Measurements from ENCODE around the gene CPB2. TPM values are rescaled to one million over a fixed set of nuclear protein-coding genes. Genes with fewer than 3 reads are reported as not detected.

Gene CPB2
- total RNA-seq, 1 experiment from 2014 or later = not detected

DNA sequence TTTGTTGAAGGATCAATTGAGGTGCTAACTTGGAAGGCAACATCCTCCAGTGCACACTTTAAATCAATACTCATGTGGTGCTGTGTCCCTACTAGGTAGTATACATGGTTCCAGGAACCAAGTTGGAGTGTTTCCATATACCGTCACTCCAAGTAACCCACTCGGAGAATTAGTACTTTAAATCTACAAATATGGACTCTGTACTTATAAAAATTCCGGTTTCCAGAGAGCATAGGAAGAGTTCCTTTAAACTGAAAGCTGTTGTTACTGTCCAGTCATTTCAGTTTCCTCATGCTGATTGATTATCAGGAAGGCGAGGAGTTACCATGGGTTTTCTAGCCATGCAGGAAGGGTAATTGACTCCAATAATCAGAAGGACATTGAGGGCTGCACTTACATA, 7.2 kb downstream of the CPB2 start:
- DNase-seq (ENCODE audit: low read depth) = no peak

DNA sequence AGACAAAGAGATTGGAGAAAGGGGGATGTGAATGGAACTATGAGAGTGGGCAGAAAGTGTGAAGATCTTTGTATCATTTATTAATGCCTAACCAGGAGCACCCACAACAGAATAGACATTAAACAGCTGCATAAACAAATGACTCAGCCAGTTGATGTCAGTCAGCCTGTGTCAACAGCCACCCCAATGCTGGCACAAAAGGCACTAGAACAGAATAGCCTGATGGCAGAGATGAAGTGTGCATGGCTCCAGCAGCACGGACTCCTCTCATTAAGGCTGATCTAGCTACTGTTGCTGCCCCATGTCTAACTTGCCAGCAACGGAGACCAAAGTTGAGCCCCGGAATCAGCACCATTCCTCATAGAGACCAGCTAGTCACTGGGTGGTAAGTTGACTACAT, 7.8 kb downstream of the CPB2 start:
- no peak for DNase-seq (ENCODE audit: low read depth)

DNA sequence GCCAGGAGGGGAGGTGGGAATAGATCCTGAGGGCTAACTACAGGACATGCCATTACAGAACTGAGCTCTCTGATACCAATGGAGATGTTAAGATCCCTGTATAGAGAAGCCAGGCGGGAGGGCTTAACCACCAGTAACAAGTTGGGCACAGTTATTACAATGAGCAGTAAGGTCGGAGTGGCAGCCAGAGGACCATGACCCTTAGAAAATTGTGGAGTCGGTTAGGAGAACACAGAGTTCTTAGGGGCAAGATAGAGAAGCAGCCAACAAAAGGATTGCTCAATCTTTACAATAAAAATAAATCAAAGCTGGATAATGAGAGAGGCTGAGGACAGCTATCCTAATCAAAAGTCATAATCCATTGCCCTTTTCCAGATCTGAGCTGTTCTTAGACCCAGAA, 10.4 kb downstream of the CPB2 start:
- DNase-seq (ENCODE audit: low read depth) = no peak

DNA sequence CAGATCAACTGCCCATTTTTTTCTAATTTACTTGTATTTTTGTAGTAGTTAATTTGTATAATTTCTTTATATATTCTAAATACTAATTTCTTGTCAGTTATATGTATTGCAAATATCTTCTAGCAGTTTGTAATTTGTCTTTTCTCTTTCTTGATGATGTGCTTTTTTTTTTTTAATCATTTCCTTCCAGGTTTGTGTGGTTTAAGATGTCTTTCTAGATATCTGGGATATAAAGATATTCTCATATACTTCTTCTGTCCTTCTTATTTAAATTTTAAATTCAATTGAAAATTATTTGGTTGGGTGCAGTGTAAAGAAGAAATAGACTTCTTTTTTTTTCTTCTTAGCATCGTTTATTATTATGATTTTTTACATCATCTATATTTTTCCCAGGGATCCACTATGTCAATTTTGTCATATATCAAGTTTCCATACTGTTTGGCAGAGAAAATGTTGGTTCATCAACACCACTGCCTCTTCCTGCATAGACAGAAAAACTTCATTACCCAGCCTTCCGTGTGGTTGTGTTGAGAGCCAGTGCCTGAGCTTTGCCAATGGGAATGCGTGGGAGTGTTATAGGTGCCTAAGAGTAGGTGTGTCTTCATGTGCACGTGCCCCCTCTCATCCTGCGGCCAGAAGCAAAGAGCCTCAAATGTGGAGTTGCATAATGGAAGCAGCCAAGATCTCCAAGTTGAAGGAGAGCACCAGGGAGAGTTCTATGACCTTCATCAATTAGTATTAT, 15.8 kb downstream of the CPB2 start:
- DNase-seq (ENCODE audit: low read depth) = no peak

DNA sequence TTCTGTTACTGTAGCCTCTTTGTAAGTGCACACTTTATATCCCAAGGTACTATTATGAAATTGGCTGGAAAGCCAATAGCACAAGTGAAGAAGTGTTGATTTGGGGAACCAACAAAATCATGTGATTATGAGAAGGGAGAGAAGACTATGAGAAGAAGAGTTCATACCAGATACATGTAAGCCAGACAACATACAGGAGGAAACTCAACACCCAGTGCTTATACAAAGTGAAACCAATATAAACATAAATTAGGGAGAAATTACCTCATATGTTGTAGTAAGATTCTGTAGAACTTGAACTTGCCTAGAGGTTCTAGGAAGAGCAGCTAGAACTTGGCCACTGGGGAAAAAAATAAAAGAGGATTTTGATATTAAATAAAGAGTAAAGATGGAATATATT, 17.4 kb downstream of the CPB2 start:
- DNase-seq (ENCODE audit: low read depth) = no peak

DNA sequence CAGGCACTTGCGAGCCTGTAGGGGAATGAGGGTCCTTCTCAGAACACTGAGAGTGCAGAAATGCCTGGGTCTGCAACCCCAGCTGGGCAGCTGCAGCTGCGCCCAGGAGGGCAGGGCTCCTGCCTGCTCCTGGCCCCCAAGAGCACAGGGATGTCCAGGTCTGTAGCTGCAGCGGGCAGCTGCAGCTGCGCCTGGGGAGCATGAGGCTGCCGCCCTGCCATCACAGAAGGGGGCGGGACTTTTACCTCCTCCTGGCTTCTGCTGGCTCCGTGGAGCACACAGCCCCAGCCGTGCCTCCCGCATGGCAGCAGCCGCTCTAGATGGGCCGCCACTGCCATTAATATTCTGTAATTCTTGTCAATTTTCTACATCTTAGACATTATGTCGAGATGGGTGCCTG, 17.8 kb downstream of the CPB2 start:
- no peak for DNase-seq (ENCODE audit: low read depth)

DNA sequence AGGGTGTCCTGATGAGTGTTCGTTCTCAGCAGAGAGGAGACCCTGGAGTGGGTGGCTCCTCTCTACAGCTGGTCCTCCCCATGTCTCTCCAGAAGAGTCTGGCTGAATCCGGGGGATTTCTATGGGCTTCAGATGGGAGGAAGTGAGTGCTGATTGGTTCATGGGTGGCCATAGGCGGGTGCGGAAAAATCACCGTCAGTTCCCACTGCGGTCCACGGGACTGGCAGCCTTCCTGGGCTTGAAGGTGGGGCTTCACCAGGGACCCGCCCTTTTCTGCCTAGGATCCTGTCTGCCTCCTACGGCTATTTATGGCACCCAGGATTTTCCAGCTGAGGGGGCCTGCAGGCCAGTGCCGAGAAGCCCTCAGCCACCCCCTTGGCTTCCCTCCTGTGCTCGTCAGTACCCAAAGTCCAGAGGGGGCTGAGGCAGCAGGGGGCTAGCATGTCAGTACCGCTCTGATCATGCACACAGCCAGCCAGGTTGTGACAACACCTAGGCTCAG, 18.4 kb downstream of the CPB2 start:
- DNase-seq (ENCODE audit: low read depth) = no peak

DNA sequence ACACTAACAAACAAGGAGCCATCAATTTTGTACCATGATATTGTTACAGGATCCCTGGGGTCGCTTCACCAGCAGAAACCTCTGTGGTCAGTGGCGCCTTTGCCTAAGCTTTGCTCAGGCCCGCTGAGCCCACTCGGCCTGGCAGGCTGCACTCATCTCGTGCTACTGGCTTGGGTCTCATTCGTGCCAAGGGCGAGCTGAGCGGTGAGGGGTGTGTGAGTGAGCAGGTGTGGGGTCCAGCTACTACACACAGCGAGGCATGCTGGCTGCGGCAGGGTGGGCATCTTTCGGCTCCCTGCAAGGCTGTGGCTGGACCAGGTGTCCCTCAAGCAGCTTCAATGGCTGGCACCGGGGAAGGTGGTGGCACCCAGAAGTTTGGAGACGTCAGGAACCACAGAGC, 19.1 kb downstream of the CPB2 start:
- no peak for DNase-seq (ENCODE audit: low read depth)

DNA sequence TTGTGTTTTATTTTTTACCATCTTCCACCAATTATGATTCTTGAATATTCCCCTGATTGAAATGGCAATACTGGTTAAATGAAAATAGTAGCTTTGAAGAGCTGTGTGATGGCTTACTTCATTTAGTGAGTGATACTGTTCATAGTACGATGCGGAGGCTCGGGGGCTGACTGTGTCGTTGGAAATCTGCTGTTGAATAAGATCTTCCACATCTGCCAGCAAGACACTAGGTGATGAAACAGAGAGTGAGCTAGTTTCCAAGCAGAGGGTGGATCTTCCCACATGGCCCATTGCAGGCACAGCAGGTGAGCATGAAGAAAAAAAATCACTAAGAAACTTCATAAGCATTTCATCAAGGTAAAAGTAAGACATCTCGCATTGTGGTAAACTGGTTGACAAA, 22.5 kb downstream of the CPB2 start:
- DNase-seq (ENCODE audit: low read depth) = no peak

DNA sequence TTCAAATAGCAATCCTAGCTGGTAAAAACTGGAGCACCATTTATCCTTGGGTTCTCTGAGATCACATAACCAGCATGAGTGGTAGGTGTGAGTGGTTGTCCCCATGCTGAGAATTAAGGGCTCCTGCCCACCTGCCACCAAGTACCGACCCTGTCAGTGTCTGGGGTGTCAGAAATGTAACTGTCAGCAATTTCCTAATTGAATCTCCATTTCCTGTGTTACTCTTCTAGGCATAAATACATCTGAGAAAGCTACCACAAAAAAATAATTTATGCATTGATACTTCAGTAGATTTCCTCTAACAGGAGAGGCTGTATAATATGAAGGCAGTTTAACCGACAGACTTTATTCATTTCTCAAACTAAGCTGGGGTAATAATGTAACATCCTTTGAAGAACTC, 25.1 kb downstream of the CPB2 start:
- no peak for DNase-seq (ENCODE audit: low read depth)

DNA sequence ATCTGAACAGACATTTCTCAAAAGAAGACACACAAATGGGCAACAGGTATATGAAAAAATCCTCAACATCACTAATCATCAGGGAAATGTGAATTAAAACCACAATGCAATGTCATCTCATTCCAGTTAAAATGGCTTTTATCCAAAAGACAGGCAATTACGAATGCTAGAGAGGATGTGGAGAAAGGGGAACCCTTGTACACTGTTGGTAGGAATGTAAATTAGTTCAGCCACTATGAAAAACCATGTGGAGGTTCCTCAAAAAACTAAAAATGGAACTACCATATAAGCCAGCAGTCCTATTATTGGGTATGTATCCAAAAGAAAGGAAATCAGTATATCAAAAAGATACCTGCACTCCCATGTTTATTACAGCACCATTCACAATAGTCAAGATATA, 27.6 kb downstream of the CPB2 start:
- DNase-seq (ENCODE audit: low read depth) = peak; percentile 20

DNA sequence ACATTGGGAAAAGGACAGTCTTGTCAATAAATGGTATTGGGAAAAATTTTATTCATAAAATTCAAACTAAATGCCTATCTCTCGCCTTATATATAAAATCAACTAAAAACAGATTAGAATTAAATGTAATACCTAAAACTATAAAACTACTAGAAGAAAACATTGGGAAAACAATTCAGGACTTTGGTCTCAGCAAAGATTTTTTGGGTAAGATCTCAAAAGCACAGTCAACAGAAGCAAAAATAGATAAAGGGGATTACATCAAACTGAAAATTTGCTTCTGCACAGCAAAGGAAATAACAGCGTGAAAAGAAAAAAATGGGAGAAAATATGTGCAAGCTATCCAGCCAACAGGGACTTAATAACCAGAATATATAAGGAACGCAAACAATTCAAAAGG, 28.0 kb downstream of the CPB2 start:
- no peak for DNase-seq (ENCODE audit: low read depth)

DNA sequence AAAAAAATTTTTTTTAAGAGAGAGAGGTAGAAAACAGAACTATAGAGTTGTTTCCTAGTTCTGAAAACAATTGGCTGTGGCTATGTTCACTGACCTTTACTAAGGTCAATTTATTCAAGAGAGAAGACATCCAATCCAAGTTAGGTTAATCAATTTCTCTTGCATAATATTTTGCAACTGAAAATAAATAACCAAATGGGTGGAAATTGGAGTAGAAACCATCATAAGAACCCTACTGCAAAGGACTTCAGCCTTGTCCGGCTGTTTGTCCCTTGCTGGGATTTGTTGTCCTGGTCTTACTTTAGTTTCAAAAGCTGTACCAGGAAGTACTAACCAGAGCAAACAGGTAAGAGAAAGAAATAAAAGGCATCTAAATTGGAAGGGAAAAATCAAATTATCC, 29.0 kb downstream of the CPB2 start:
- DNase-seq (ENCODE audit: low read depth) = no peak

DNA sequence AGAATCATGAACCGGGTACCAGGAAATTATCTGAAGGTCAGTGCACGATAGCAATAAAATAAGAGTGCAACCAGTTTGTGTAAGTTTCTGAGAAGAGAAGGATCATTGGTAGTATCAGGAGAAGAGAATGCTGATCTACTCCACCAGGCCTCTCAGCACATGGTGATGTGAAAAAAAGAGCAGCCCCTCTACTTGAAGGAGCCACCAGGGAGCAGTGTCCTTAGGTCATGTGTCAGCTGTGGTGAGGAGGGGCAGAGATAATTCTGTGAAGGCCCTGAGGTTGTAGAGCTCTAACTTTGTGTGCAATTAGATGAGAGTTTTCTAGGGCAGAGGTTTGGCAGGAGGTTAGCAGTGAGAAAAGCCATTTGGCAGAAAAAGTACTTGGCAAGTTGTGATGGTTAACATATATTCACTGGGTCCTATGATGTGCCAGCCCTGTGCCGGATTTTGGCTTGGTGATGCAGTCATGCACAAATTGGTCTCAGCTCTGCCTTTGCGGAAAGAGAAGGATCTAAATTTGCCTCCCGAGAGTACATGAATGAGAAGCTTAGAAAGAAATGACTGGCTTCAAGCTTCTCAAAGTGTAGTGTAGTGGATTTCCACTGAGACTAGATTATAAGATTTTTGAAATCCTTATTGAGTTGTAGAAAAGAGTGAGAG, 33.1 kb downstream of the CPB2 start:
- no peak for DNase-seq (ENCODE audit: low read depth)

DNA sequence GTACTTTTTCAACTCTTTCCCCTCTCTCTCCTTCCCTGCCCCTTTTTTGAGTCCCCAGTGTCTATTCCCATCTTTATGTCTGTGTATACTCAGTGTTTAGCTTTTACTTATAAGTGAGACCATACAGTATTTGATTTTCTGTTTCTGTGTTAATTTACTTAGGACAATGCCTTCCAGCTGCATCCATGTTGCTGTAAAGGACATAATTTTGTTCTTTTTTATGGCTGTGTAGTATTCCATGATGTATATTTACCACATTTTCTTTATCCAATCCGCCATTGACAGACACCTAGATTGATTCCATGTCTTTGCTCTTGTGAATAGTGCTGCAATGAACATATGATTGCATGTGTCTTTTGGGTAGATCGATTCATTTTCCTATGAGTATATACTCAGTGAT, 41.5 kb downstream of the CPB2 start:
- no peak for DNase-seq (ENCODE audit: low read depth)

DNA sequence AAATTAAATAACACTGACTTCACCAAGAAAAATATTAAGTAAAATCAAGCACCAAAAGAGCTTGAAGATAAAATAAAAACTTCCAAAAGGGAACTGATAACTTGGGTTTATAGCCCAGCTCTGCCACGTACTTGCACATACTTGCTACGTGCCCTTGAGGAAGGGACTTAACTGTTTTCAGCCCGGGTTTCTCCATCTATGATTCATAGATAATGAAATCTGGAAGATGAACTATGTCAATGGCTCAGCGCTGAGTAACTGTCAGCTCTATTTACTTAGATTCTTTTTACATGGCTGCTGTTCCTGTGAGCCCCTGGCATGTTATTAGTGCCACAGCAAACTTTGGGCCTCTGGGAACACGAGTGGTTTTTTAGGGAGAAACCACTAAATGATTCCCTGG, 42.6 kb downstream of the CPB2 start:
- peak; percentile 29 for DNase-seq (ENCODE audit: low read depth)

DNA sequence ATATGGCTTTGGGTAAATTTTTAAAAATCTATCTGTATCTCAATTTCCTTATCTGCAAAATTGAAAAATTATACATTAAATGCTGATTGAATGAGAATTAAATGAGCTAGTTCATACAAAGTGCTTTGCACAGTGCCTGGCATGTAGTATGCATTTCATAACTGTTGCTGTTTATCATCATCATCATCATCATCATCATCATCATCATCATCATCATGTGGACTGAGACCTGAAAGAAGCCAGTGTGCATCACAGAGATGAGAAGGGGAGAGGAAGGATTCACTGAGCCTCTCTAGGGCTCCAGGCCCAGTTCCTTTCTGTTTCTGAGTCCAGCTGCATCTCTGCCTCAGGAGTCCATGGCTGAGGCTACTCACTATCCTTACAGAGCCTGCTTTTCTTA, 45.4 kb downstream of the CPB2 start:
- no peak for DNase-seq (ENCODE audit: low read depth)

DNA sequence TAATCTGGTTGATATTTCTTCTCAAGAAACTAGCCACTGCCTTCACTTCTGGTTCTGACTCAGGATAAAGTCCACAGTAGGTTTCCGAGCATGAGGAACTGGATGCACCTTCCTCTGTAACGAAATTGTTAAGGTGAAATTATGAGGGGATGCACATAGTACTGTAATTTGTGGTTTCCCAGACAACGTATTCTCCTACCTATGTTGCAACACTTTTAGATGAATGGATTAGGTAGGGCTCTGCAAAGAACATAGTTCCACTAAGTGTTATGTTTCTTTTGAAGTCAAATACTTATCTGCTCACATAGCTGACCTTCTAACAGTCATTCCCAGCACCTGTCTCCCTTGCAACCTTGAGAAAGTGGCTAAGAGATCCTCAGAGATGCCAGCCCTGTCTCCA, 46.6 kb downstream of the CPB2 start:
- no peak for DNase-seq (ENCODE audit: low read depth)

DNA sequence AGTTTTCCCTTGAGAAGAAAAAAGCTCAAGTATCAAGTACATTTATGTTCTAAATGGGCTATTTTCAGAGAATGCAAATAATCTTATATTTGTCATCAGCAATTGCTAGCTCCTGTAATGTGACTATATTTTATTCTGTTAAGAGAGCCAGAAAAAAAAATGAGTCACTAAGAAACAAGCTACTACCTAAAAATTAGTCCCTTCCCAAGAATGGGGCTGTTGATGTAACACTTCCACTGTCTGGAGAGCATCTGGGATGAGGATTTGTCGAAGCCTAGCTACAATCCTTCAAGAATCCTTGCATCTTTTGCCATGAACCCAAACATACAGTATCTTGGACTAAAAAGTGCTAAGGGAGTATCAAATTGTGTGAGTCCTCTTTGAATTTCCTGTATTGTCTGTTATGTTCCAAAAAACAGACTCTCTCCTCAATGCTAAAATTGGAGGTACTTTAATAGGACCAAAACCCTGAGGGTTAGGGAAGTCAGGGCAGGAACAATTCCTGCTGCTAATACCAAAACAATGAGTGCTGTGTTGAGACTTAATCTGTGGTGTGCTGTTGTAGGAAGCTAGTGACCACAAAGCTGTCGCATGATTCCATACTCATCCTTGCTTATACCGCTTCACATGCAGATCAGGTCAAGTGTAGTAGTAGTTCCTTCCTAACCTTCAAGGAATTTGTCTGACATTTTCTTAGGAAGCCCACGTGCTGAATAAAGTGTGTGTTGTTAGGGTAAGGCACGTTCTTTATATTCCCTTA, 47.4 kb downstream of the CPB2 start:
- DNase-seq (ENCODE audit: low read depth) = peak; percentile 40

DNA sequence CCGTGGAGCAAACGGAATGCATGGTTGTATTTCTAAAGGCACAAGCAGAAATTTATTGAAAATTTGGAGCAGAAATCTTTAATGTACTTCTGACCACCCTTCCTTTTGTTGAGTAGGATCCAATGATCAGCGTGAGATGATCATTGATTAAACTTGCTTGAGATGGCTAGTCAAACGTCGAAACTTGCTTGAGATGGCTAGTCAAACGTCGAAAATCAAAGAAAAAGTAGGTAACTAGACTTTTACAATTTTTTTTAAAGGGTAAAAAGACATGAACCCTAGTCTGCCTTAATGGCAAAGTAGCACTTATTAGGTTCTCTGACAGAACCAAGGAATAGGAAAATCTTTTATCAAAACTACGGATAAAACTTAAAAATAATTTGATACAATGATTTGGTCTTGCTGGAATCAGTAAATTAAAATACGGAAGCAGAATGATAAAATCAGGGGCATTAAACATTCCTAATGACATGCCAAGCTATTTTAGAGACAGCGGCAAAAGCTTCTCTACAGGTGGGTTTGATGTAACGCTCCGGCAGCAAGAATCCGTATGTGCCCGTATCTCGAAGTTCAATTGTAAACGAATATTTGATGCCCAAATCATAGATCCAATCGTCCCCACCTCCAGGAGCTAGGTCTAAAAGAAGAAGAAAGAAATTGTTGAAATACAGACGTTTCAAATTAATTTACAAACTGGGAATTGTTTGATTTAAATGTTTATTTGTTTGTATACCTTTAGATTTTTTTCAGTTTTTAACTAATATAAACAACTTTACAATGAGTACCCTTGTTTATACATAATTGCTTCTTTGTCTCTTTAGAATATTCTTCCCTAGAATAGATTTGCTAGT, 51.4 kb downstream of the CPB2 start:
- DNase-seq (ENCODE audit: low read depth) = peak; percentile 12

DNA sequence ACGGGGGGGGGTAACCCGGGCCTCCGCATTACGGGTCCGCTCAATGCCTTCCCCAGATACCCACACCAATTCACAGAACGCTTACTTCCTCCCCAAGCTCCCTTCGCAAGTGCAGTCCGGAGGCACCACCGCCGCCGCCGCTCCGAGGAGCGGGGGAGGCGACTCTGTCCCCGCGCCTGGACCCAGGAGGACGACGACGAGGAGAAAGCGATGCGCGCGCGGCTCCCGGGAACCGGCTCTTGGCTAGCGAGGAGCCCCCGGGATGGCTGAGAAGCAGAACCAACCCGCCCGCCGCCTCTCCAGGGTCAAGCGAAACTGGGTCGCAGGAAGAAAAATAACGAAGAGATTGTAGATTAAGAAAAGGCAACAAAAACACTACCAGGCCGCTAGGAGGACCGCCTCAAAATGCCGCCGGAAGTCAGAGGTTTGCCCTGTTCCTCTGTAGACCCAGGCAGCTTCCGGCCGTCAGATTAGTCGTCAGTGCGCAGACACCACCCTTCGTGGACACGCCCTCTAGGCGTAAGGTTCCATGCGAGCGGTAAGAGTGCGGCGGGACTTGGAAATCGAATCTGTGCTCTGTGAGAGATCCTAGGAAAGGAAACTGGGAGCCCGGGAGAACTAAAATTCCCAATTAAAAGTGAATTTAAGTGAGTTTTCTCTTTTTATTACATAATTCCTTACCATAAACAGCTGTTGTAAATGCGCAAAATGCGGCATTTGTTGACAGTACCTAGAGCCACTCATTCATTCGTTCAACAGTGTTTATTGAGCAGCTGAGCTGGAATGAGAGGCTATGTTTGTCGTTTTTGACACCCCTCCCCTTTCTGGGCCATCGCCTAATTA, 52.3 kb downstream of the CPB2 start, which contains the start of gene ZC3H13:
Gene ZC3H13 (minus strand): TSS at position 428 of the 843 bp plus-strand sequence. CDS start 7,239 bp downstream, outside the sequence.
- peak; percentile 94 for DNase-seq (ENCODE audit: low read depth)
